Esophagus squamous epithelium (tissue), 4 donors: ENCODE measurements around the gene PCDHA8.
"Not testable (repeated sequence)": the region's sequence is repeated elsewhere in the genome, so short reads cannot be mapped to it uniquely, and the experiment has no call there.

ENCODE experiments used
- CTCF ChIP-seq, 6 experiments: fragments of 450-650 bp in 4 of 6; fragments of 200-600 bp in 2 of 6; sonication (generic) in 2 of 6; IDR thresholded peaks; one replicate each; pipeline ENCODE4 v1.5.1; 2016 to 2019; ENCODE audit warnings: antibody characterized with exemption in 6 of 6, mild to moderate bottlenecking in 4 of 6, moderate library complexity in 4 of 6
- POLR2A ChIP-seq, 4 donors: fragments of 450-650 bp; IDR thresholded peaks; one replicate each; pipeline ENCODE4 v1.6.1; 2017; ENCODE audit warnings: antibody characterized with exemption in 4 of 4, mild to moderate bottlenecking in 4 of 4, moderate library complexity in 3 of 4

GRCh38 chr5:140849831-140850634 lies 9.0 kb downstream of the PCDHA8 start:
- not testable (repeated sequence) for TF ChIP-seq CTCF, POLR2A (IDR thresholded peaks at IDR 0.05)
